Measurements from ENCODE around the gene P2RY11.

- TF ChIP-seq FOXA1 (IDR thresholded peaks at IDR 0.05) (no peak), SP1 (IDR thresholded peaks at IDR 0.05) (no peak), CTBP1 (IDR thresholded peaks at IDR 0.05; ENCODE audit: borderline replicate concordance) (no peak), LEF1 (IDR thresholded peaks at IDR 0.05; ENCODE audit: borderline replicate concordance) (no peak), BHLHE40 (IDR thresholded peaks at IDR 0.05; ENCODE audit: borderline replicate concordance) (no peak)
Observed at GRCh38 chr19:10106100-10106936, 5.2 kb upstream of the P2RY11 start, which contains the start of gene PPAN.

Measured in HEK293T (cell line).